Right lobe of liver (tissue), 6 donors: Measurements from ENCODE around the gene HPSE2. TPM values are rescaled to one million over a fixed set of nuclear protein-coding genes. Genes with fewer than 3 reads are reported as not detected.

Source experiments
- ATAC-seq, 4 donors: fragments of 200-7000 bp; cut with Tn5 transposase; one replicate each; pipeline ENCODE4 v1.9.1; 2020; ENCODE audit warnings: mild to moderate bottlenecking in 4 of 4, moderate library complexity in 4 of 4
- DNase-seq, 3 donors: peaks; one replicate each; pipeline ENCODE4 v3.0.0-alpha.2; 2020
- H3K27ac ChIP-seq, 3 donors: fragments of 200-600 bp; one replicate each; pipeline ENCODE4 v1.8.0; 2022
- H3K27me3 ChIP-seq, 2 donors: fragments of 200-600 bp; one replicate each; pipeline ENCODE4 v1.8.0; 2022
- H3K36me3 ChIP-seq, 4 donors: fragments of 200-600 bp; sonication (generic) in 1 of 4; one replicate each; pipeline versions ENCODE4 v1.5.1 to v1.8.0; 2017 to 2022; ENCODE audit warnings: control low read depth in 1 of 4
- H3K4me1 ChIP-seq, 4 donors: fragments of 200-600 bp; sonication (generic) in 1 of 4; one replicate each; pipeline versions ENCODE4 v1.5.1 to v1.8.0; 2017 to 2022; ENCODE audit warnings: control low read depth in 1 of 4
- H3K4me3 ChIP-seq, 3 donors: fragments of 200-600 bp; one replicate each; pipeline ENCODE4 v1.8.0; 2022
- H3K9me3 ChIP-seq, 4 donors: fragments of 200-600 bp; sonication (generic) in 1 of 4; one replicate each; pipeline versions ENCODE4 v1.5.1 to v1.8.0; 2017 to 2022; ENCODE audit warnings: control low read depth in 1 of 4
- POLR2A ChIP-seq: fragments of 450-650 bp; IDR thresholded peaks from one replicate; pipeline ENCODE4 v1.6.1; 2017; ENCODE audit warnings: antibody characterized with exemption, mild to moderate bottlenecking
- WGBS: methylation state at CpG from one replicate; pipeline ENCODE4 v1.1.6; 2018; ENCODE audit warnings: low coverage, low lambda C conversion rate; ENCODE audit not compliant: insufficient coverage; ENCODE audit errors: missing lambda C conversion rate; 5-methylcytosine and 5-hydroxymethylcytosine counted together
- intact Hi-C, 2 donors: fragments of 100-400 bp; cut with DNase I; formaldehyde crosslinking; loops; one replicate each; pipeline versions ENCODE4 v1.11.2 to v1.14.1; 2022
- total RNA-seq, 6 experiments: library from RNA; depleted of rRNA in 2 of 6; stranded (reverse); fragments of >200 nt in 2 of 6; fragmentation: NEBNext Ultra II Directional in 3 of 6; extraction: Animal tissue kit (Norgen Biotek cat#: 25700) in 3 of 6; gene quantifications; one replicate each; pipeline versions ENCODE4 v1.1.0 to v1.2.4, GENCODE V29; 2016 to 2023
- TF ChIP-seq, protein P1 (sequence below), 4 donors: fragments of 200-600 bp in 3 of 4; fragments of 450-650 bp in 1 of 4; IDR thresholded peaks; one replicate each; pipeline versions ENCODE4 v1.5.1 to v1.8.0; 2016 to 2022; ENCODE audit warnings: antibody characterized with exemption in 4 of 4, mild to moderate bottlenecking in 2 of 4
- donor health status: DM: no; HTN: yes; CAD: no.
- donor health status: DM: no; HTN: no; CAD: no.
- donor health status: DM: no; HTN: no; CAD: no.
- donor health status: DM: no; HTN: yes; CAD: no.
- donor health status: DM: no; HTN: yes; CAD: no.

The HPSE2 gene
- total RNA-seq, 6 experiments from 2014 or later = not detected

DNA sequence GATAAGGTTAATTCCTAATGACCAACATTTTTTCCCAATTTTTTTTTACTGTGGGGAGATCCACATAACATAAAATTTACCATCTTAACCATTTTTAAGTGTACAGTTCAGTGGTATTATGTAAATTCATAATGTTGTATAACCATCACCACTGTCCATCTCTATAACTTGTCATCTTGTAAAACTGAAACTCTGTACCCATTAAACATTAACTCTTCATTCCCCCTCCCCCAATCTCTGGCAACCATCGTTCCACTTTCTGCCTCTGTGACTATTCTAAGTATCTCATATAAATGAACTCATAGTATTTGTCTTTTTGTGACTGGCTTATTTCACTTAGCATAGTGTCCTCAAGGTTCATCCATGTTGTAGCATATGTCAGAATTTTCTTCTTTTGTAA, 742.9 kb downstream of the HPSE2 start:
- TF ChIP-seq, protein P1, sequence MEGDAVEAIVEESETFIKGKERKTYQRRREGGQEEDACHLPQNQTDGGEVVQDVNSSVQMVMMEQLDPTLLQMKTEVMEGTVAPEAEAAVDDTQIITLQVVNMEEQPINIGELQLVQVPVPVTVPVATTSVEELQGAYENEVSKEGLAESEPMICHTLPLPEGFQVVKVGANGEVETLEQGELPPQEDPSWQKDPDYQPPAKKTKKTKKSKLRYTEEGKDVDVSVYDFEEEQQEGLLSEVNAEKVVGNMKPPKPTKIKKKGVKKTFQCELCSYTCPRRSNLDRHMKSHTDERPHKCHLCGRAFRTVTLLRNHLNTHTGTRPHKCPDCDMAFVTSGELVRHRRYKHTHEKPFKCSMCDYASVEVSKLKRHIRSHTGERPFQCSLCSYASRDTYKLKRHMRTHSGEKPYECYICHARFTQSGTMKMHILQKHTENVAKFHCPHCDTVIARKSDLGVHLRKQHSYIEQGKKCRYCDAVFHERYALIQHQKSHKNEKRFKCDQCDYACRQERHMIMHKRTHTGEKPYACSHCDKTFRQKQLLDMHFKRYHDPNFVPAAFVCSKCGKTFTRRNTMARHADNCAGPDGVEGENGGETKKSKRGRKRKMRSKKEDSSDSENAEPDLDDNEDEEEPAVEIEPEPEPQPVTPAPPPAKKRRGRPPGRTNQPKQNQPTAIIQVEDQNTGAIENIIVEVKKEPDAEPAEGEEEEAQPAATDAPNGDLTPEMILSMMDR (IDR thresholded peaks at IDR 0.05) = no peak
- Histone ChIP-seq H3K27me3 (no peaks in the 10 kb centered on the region), H3K9me3 (peaks cover 0 to 7% (median 0%) of the 10 kb centered on the region in 4 donors), H3K27ac (no peak overlapping the region), H3K4me3 (no peak overlapping the region), H3K4me1 (no peaks in the 10 kb centered on the region), H3K36me3 (no peaks in the 10 kb centered on the region)
- DNase-seq (no peak), ATAC-seq (no peak)
- intact Hi-C loops = no loop called here
- WGBS = 41% methylated on average over 1 of the region's 1 CpG

GRCh38 chr10:98489561-98490481, 745.8 kb downstream of the HPSE2 start:
- H3K9me3 ChIP-seq = no peaks in the 10 kb centered on the region
- peak in 1 of 4 donors; percentile 28 for ATAC-seq
- no peak overlapping the region for H3K4me3 ChIP-seq
- no peaks in the 10 kb centered on the region for H3K4me1 ChIP-seq
- intact Hi-C loops = no loop called here
- WGBS = 64% methylated on average over 7 of the region's 13 CpGs
- TF ChIP-seq, protein P1 (IDR thresholded peaks at IDR 0.05) = no peak
- TF ChIP-seq POLR2A = no peak
- H3K36me3 ChIP-seq = no peaks in the 10 kb centered on the region
- no peak for DNase-seq
- H3K27me3 ChIP-seq = no peaks in the 10 kb centered on the region
- H3K27ac ChIP-seq = no peak overlapping the region

DNA sequence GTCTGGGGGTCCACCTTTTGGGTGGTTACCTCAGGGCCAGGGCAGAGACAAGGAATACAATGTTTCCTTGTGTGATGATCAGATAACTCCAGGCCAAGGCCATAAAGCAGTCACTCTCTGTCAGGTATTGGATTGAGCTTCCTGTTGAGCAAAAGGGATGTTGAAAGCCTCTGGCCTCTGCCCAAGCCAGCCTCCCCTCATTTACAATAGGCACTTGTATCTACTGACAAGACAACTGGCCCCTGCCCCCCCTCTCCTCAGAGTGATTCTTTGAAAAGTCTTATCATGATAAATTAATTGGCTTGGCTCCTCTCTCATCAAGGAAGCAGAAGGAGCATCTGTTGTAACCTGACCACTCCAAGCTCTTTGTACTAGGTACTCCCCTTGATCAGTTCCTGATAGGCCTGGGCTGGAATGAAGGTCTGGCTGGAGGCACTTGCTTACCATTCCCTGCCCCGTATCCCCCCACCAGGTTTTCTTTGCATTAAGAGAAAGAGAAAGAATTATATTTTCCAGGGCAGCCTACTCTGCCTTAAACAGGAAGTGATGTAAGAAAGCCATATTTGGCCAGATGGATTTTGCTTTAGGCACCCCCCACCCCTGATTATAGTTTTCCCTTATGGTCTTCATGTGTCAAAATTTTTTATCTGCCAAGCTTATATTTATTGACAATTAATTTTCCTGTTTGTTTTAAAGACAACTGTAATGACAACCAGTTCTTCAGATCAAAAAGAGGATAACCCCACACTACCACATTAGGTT, 746.8 kb downstream of the HPSE2 start:
- Histone ChIP-seq H3K9me3 (no peaks in the 10 kb centered on the region), H3K27me3 (no peaks in the 10 kb centered on the region), H3K36me3 (no peaks in the 10 kb centered on the region), H3K27ac (no peak overlapping the region), H3K4me1 (no peaks in the 10 kb centered on the region), H3K4me3 (no peak overlapping the region)
- DNase-seq (no peak), ATAC-seq (peak in 1 of 4 donors; percentile 43)
- WGBS = 69% methylated on average over 1 of the region's 1 CpG
- no peak for TF ChIP-seq POLR2A
- TF ChIP-seq, protein P1 (IDR thresholded peaks at IDR 0.05) = no peak
- intact Hi-C loops = no loop called here

DNA sequence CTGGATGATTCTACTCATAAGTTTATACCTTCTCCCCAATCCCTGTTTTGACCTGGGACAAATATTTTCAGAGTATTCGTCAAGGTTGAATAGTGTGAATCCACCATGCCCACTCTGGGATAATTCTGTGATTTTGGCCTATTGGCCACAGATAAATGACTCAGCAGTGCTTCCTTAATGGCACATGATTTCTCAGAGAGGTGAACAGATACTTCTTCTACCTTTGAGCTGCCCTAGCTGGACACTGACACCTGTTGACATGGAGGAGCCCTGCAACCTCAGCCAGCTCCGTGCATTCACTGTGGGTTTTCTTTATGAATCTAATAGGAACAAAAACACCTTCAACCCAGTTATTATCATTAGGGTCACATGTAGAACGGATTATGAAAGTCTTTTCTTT, 748.0 kb downstream of the HPSE2 start:
- ATAC-seq (no peak), DNase-seq (no peak)
- Histone ChIP-seq H3K27me3 (no peaks in the 10 kb centered on the region), H3K4me3 (no peak overlapping the region), H3K4me1 (no peaks in the 10 kb centered on the region), H3K36me3 (no peaks in the 10 kb centered on the region), H3K27ac (no peak overlapping the region), H3K9me3 (no peaks in the 10 kb centered on the region)
- 59% methylated on average over 3 of the region's 3 CpGs for WGBS
- no peak for TF ChIP-seq POLR2A
- TF ChIP-seq, protein P1 (IDR thresholded peaks at IDR 0.05) = no peak
- intact Hi-C loops = no loop called here
